CD4-positive, alpha-beta T cell treated with Interleukin-15 for 4 hours (primary cell): ENCODE measurements around the gene ZNF732.
A peak's percentile ranks its signal among the peaks of the same experiment; 100 is the strongest.
"Not testable (repeated sequence)": the region's sequence is repeated elsewhere in the genome, so short reads cannot be mapped to it uniquely, and the experiment has no call there.

Experiments used
- DNase-seq: peaks from one replicate; pipeline ENCODE4 v3.0.0-alpha.2; 2020; ENCODE audit warnings: low spot score

Gene ZNF732

GRCh38 chr4:253936-254756 is 51.1 kb downstream of the ZNF732 start:
- DNase-seq: no peak

- no peak for DNase-seq
Observed at GRCh38 chr4:252065-252601, 53.1 kb downstream of the ZNF732 start.

- peak; percentile 70 for DNase-seq
Observed at GRCh38 chr4:244471-244870, 60.8 kb downstream of the ZNF732 start.

- DNase-seq: no peak
Observed at GRCh38 chr4:243426-243825, 61.8 kb downstream of the ZNF732 start.

GRCh38 chr4:242121-242848 is 63.0 kb downstream of the ZNF732 start:
- peak; percentile 79 for DNase-seq

- DNase-seq: not testable (repeated sequence)
Observed at GRCh38 chr4:241411-241810, 63.9 kb downstream of the ZNF732 start.

- no peak for DNase-seq
Observed at GRCh38 chr4:236028-236427, 69.2 kb downstream of the ZNF732 start.

- DNase-seq: no peak
Observed at GRCh38 chr4:234178-234577, 71.1 kb downstream of the ZNF732 start.

GRCh38 chr4:223913-224497 is 81.3 kb downstream of the ZNF732 start:
- DNase-seq: no peak
